HEK293 (cell line): ENCODE results near the gene THUMPD2.

Experiments
- CTCF ChIP-seq: fragments of 450-650 bp; formaldehyde crosslinking; IDR thresholded peaks from 2 replicates; pipeline ENCODE4 v1.5.1; 2016; ENCODE audit warnings: missing biosample characterization, missing genetic modification characterization
- GLI2 ChIP-seq: fragments of 450-650 bp; formaldehyde crosslinking; IDR thresholded peaks from 2 replicates; pipeline ENCODE4; 2017; ENCODE audit warnings: missing biosample characterization, missing genetic modification characterization, low read depth, borderline replicate concordance
- HOXA7 ChIP-seq: sonication (generic); formaldehyde crosslinking; IDR thresholded peaks from 2 replicates; pipeline ENCODE4 v1.8.1; 2022; ENCODE audit warnings: missing genetic modification reagents, borderline replicate concordance
- IKZF3 ChIP-seq: fragments of 450-650 bp; IDR thresholded peaks from 2 replicates; pipeline ENCODE4 v1.5.0; 2018; ENCODE audit warnings: missing biosample characterization, mild to moderate bottlenecking, missing genetic modification characterization, moderate library complexity
- PRDM10 ChIP-seq: fragments of 450-650 bp; formaldehyde crosslinking; IDR thresholded peaks from 2 replicates; pipeline ENCODE4 v1.5.1; 2016; ENCODE audit warnings: missing biosample characterization, missing genetic modification characterization
- YY1 ChIP-seq: fragments of 450-650 bp; formaldehyde crosslinking; IDR thresholded peaks from 2 replicates; pipeline ENCODE4 v1.5.1; 2018; ENCODE audit warnings: missing biosample characterization, missing genetic modification characterization
- ZBTB1 ChIP-seq: fragments of 450-650 bp; formaldehyde crosslinking; IDR thresholded peaks from 2 replicates; pipeline ENCODE4 v1.5.1; 2016; ENCODE audit warnings: missing biosample characterization, missing genetic modification characterization
- ZBTB20 ChIP-seq: fragments of 450-650 bp; formaldehyde crosslinking; IDR thresholded peaks from 2 replicates; pipeline ENCODE4 v1.5.1; 2016; ENCODE audit warnings: missing biosample characterization, missing genetic modification characterization
- ZFHX2 ChIP-seq: fragments of 450-650 bp; formaldehyde crosslinking; conservative IDR thresholded peaks from 2 replicates; pipeline ENCODE4 v1.5.1; 2016; ENCODE audit warnings: missing biosample characterization, missing genetic modification characterization
- ZNF114 ChIP-seq: fragments of 450-650 bp; formaldehyde crosslinking; IDR thresholded peaks from 2 replicates; pipeline ENCODE4 v1.5.0; 2017; ENCODE audit warnings: missing biosample characterization, missing genetic modification characterization
- ZNF2 ChIP-seq: fragments of 450-650 bp; formaldehyde crosslinking; IDR thresholded peaks from 2 replicates; pipeline ENCODE4 v1.5.1; 2016; ENCODE audit warnings: missing biosample characterization, missing genetic modification characterization
- ZNF24 ChIP-seq: fragments of 450-650 bp; formaldehyde crosslinking; IDR thresholded peaks from 2 replicates; pipeline ENCODE4 v1.5.1; 2016; ENCODE audit warnings: missing biosample characterization, missing genetic modification characterization
- ZNF324 ChIP-seq: fragments of 450-650 bp; formaldehyde crosslinking; IDR thresholded peaks from 2 replicates; pipeline ENCODE4 v1.5.1; 2016; ENCODE audit warnings: missing biosample characterization, missing genetic modification characterization
- TF ChIP-seq, protein P1 (sequence below): fragments of 450-650 bp; formaldehyde crosslinking; optimal IDR thresholded peaks from 2 replicates; pipeline ENCODE3; 2016; ENCODE audit warnings: missing biosample characterization, mild to moderate bottlenecking, missing genetic modification characterization

DNA sequence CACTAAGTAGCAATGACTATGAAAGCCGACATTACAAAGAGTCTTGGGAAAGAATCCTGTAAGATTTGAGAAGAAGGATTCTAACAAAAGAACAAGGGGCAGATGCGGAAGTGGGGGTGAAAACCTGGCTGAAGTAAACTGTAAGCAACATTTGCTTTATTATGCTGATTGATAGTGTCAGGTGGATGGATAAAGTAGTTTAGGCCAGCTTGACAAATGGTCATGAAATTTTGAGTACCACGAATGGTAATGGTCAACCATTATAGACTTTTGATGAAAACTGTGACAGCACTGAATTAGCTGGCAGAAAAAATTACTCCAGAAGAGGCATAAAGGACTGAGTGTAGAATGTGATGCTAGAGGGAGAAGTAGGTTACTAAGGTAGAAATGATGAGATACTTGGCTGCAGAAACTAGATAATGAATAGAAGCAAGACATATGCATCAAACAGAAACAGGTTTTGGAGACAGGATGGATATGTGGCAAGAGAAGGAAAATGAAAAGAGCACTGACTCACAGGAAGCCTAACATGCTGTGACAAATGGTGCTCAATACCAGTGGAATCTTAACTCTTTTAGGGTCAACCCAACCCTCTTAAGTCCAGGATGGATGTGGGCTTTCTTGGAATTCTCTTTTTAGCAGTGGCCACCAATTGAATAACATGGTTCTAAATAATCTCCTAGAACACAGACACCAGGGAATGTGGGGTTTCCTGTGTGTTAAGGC lies 6.8 kb downstream of the THUMPD2 start:
- TF ChIP-seq CTCF (tag by site-specific recombination) (no peak), ZNF2 (tag by site-specific recombination) (no peak), IKZF3 (no peak), YY1 (no peak), ZNF114 (tag by site-specific recombination) (no peak), ZBTB1 (tag by site-specific recombination) (no peak), ZBTB20 (tag by site-specific recombination) (no peak), HOXA7 (no peak), ZNF24 (tag by site-specific recombination) (no peak), PRDM10 (tag by site-specific recombination) (no peak), GLI2 (no peak), ZNF324 (no peak), ZFHX2 (tag by site-specific recombination) (no peak)
- TF ChIP-seq, protein P1, sequence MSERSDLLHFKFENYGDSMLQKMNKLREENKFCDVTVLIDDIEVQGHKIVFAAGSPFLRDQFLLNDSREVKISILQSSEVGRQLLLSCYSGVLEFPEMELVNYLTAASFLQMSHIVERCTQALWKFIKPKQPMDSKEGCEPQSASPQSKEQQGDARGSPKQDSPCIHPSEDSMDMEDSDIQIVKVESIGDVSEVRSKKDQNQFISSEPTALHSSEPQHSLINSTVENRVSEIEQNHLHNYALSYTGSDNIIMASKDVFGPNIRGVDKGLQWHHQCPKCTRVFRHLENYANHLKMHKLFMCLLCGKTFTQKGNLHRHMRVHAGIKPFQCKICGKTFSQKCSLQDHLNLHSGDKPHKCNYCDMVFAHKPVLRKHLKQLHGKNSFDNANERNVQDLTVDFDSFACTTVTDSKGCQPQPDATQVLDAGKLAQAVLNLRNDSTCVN (tag by site-specific recombination): no peak
